MM.1S (cell line): ENCODE measurements around the gene GUCA1A.

Source experiments
- DNase-seq: peaks from one replicate; pipeline ENCODE4 v3.0.0-alpha.2; 2015
- H2AFZ ChIP-seq: fragments of 300-600 bp; sonication (generic); 2 replicates; pipeline ENCODE4 v1.6.0; 2016; ENCODE audit warnings: antibody characterized with exemption, low read length
- H3F3A ChIP-seq: fragments of 300-600 bp; sonication (generic); 2 replicates; pipeline ENCODE4 v1.6.1; 2016; ENCODE audit warnings: mild to moderate bottlenecking, antibody characterized with exemption, low read length, moderate library complexity, mixed read lengths; ENCODE audit not compliant: insufficient read depth
- H3K27ac ChIP-seq: fragments of 300-600 bp; sonication (generic); 2 replicates; pipeline ENCODE4 v1.5.1; 2016; ENCODE audit warnings: mild to moderate bottlenecking, low read length
- H3K27me3 ChIP-seq: fragments of 300-600 bp; sonication (generic); replicated peaks from 2 replicates; pipeline ENCODE4 v1.6.0; 2016; ENCODE audit warnings: low read length; ENCODE audit not compliant: insufficient read depth
- H3K36me3 ChIP-seq: fragments of 300-600 bp; sonication (generic); replicated peaks from 2 replicates; pipeline ENCODE4 v1.6.1; 2016; ENCODE audit warnings: mild to moderate bottlenecking, low read length, mixed read lengths; ENCODE audit not compliant: insufficient read depth
- H3K4me1 ChIP-seq: fragments of 300-600 bp; sonication (generic); 2 replicates; pipeline ENCODE4 v1.6.1; 2016; ENCODE audit warnings: low read length, mixed read lengths
- H3K4me2 ChIP-seq: fragments of 300-600 bp; sonication (generic); 2 replicates; pipeline ENCODE4 v1.6.0; 2016; ENCODE audit warnings: low read depth, low read length
- H3K4me3 ChIP-seq: fragments of 300-600 bp; sonication (generic); 2 replicates; pipeline ENCODE4 v1.5.1; 2016; ENCODE audit warnings: low read length, mixed read lengths
- H3K79me2 ChIP-seq: fragments of 300-600 bp; sonication (generic); 2 replicates; pipeline ENCODE4 v1.6.1; 2016; ENCODE audit warnings: mixed run types, low read length, mixed read lengths
- H3K9ac ChIP-seq: fragments of 300-600 bp; sonication (generic); 2 replicates; pipeline ENCODE4 v1.6.1; 2016; ENCODE audit warnings: low read length, mixed read lengths
- H3K9me2 ChIP-seq: fragments of 300-600 bp; sonication (generic); replicated peaks from 2 replicates; pipeline ENCODE4 v1.6.1; 2016; ENCODE audit warnings: mild to moderate bottlenecking, low read length, mixed read lengths; ENCODE audit not compliant: insufficient read depth
- H3K9me3 ChIP-seq: fragments of 300-600 bp; sonication (generic); replicated peaks from 2 replicates; pipeline ENCODE4 v1.6.1; 2016; ENCODE audit warnings: mild to moderate bottlenecking, low read length, mixed read lengths; ENCODE audit not compliant: insufficient read depth
- H4K20me1 ChIP-seq: fragments of 300-600 bp; sonication (generic); 2 replicates; pipeline ENCODE4 v1.6.1; 2016; ENCODE audit warnings: mild to moderate bottlenecking, low read length, moderate library complexity, mixed read lengths; ENCODE audit not compliant: insufficient read depth
- EZH2 ChIP-seq: fragments of 300-600 bp; sonication (generic); optimal IDR thresholded peaks from 2 replicates; pipeline ENCODE3; 2017; ENCODE audit warnings: low read depth, mild to moderate bottlenecking, antibody characterized with exemption, low read length, mixed read lengths
- EZH2phosphoT487 ChIP-seq: fragments of 300-600 bp; sonication (generic); IDR thresholded peaks from 2 replicates; pipeline ENCODE4 v1.6.1; 2018; ENCODE audit warnings: antibody characterized with exemption, low read length
- TF ChIP-seq, protein P1 (sequence below): fragments of 300-600 bp; sonication (generic); IDR thresholded peaks from 2 replicates; pipeline ENCODE4 v1.5.1; 2016; ENCODE audit warnings: antibody characterized with exemption, low read length, mixed read lengths

Gene GUCA1A

DNA sequence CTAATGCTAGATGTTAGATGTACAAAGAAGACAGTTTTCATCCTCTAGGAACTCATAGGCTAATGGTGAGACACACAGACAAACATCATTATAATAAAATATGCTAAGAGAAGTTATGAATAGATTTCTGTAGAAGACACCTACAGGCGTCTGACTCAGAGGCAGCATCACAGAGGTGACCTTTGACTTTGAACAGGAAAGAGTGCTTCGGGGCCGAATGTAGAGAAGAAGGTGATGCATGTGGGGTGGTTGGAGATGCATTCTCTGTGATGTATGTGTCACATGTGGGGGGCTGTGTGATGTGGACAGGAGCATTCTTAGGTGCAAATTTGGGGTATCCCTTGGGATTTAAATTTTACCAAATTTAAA, 6.8 kb downstream of the GUCA1A start:
- Histone ChIP-seq H3K9ac (no peak overlapping the region), H3K79me2 (no peaks in the 10 kb centered on the region), H3K9me2 (no peaks in the 10 kb centered on the region), H3K4me2 (no peak overlapping the region), H4K20me1 (no peaks in the 10 kb centered on the region), H3K4me1 (no peaks in the 10 kb centered on the region), H3F3A (no peaks in the 10 kb centered on the region), H3K27me3 (peaks cover 7% of the 10 kb centered on the region; the same call in 1 of the 2 replicates), H3K36me3 (no peaks in the 10 kb centered on the region), H2AFZ (no peak overlapping the region), H3K9me3 (no peaks in the 10 kb centered on the region), H3K27ac (no peak overlapping the region), H3K4me3 (no peak overlapping the region)
- TF ChIP-seq EZH2 (no peak), EZH2phosphoT487 (no peak)
- TF ChIP-seq, protein P1, sequence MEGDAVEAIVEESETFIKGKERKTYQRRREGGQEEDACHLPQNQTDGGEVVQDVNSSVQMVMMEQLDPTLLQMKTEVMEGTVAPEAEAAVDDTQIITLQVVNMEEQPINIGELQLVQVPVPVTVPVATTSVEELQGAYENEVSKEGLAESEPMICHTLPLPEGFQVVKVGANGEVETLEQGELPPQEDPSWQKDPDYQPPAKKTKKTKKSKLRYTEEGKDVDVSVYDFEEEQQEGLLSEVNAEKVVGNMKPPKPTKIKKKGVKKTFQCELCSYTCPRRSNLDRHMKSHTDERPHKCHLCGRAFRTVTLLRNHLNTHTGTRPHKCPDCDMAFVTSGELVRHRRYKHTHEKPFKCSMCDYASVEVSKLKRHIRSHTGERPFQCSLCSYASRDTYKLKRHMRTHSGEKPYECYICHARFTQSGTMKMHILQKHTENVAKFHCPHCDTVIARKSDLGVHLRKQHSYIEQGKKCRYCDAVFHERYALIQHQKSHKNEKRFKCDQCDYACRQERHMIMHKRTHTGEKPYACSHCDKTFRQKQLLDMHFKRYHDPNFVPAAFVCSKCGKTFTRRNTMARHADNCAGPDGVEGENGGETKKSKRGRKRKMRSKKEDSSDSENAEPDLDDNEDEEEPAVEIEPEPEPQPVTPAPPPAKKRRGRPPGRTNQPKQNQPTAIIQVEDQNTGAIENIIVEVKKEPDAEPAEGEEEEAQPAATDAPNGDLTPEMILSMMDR: no peak
- DNase-seq: no peak

GRCh38 chr6:42182101-42182500, 8.9 kb downstream of the GUCA1A start:
- Histone ChIP-seq H2AFZ (no peak overlapping the region), H4K20me1 (no peaks in the 10 kb centered on the region), H3K27ac (no peak overlapping the region), H3K4me3 (no peak overlapping the region), H3K79me2 (no peaks in the 10 kb centered on the region), H3K9ac (no peak overlapping the region), H3F3A (no peaks in the 10 kb centered on the region), H3K4me2 (no peak overlapping the region), H3K27me3 (peaks cover 12% of the 10 kb centered on the region; the same call in 1 of the 2 replicates), H3K4me1 (no peaks in the 10 kb centered on the region), H3K9me2 (no peaks in the 10 kb centered on the region), H3K9me3 (no peaks in the 10 kb centered on the region), H3K36me3 (no peaks in the 10 kb centered on the region)
- DNase-seq: no peak
- no peak for TF ChIP-seq EZH2
- TF ChIP-seq EZH2phosphoT487: no peak
- TF ChIP-seq, protein P1: no peak

DNA sequence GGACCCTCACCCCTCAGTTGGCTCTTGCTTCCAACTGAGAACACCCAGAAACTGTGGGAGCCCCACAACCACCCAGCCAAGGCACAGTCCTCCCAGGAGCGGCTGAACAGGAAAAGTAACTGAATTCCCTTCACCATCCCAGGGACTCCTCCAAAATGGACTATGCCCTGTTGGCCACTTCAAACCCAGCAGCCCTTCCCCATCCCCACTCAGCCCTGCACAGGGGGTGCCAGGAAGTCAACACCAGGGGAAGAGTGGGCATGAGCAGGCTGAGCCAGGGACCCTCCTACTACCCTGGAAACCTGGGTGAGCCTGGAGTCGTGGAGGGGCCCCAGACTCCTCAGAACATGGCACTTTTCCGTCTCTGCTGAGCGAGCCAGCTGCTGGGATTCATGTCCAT, 11.3 kb downstream of the GUCA1A start:
- Histone ChIP-seq H3K27ac (no peak overlapping the region), H3K36me3 (no peaks in the 10 kb centered on the region), H3K27me3 (peaks cover 12% of the 10 kb centered on the region; the same call in 1 of the 2 replicates), H2AFZ (no peak overlapping the region), H3K9me3 (no peaks in the 10 kb centered on the region), H3F3A (no peaks in the 10 kb centered on the region), H3K4me1 (no peaks in the 10 kb centered on the region), H3K79me2 (no peaks in the 10 kb centered on the region), H3K9me2 (no peaks in the 10 kb centered on the region), H4K20me1 (no peaks in the 10 kb centered on the region), H3K4me2 (no peak overlapping the region), H3K4me3 (no peak overlapping the region), H3K9ac (no peak overlapping the region)
- no peak for DNase-seq
- no peak for TF ChIP-seq EZH2phosphoT487
- no peak for TF ChIP-seq EZH2
- TF ChIP-seq, protein P1: no peak
